H9 (cell line): ENCODE results near the gene SLC2A14. TPM values are rescaled to one million over a fixed set of nuclear protein-coding genes. Genes with fewer than 3 reads are reported as not detected.
"Not testable (repeated sequence)": the region's sequence is repeated elsewhere in the genome, so short reads cannot be mapped to it uniquely, and the experiment has no call there.

Experiments
- DNase-seq: peaks from one replicate; pipeline ENCODE4 v3.0.0-alpha.2; 2017
- H2AFZ ChIP-seq: one replicate; pipeline ENCODE4 v1.6.1; 2013; ENCODE audit warnings: mild to moderate bottlenecking, low read length, control low read depth, moderate library complexity
- H2AK5ac ChIP-seq: 2 replicates; pipeline ENCODE4 v1.6.1; 2013; ENCODE audit warnings: low read length, control low read depth, mixed read lengths; ENCODE audit not compliant: insufficient read length
- H2BK120ac ChIP-seq: one replicate; pipeline ENCODE4 v1.6.1; 2013; ENCODE audit warnings: low read depth, mild to moderate bottlenecking, low read length, control low read depth, inconsistent platforms; ENCODE audit not compliant: poor library complexity, severe bottlenecking
- H2BK12ac ChIP-seq: 2 replicates; pipeline ENCODE4 v1.6.1; 2013; ENCODE audit warnings: low read length, control low read depth, mixed read lengths, low read depth; ENCODE audit not compliant: insufficient read length
- H2BK15ac ChIP-seq: 2 replicates; pipeline ENCODE4 v1.6.1; 2013; ENCODE audit warnings: low read depth, low read length, control low read depth
- H2BK20ac ChIP-seq: one replicate; pipeline ENCODE4 v1.6.1; 2013; ENCODE audit warnings: low read depth, mild to moderate bottlenecking, low read length, control low read depth, inconsistent platforms; ENCODE audit not compliant: poor library complexity, severe bottlenecking
- H2BK5ac ChIP-seq: 2 replicates; pipeline ENCODE4 v1.6.1; 2013; ENCODE audit warnings: low read length, control low read depth, mixed read lengths; ENCODE audit not compliant: insufficient read length
- H3K14ac ChIP-seq: 2 replicates; pipeline ENCODE4 v1.6.1; 2013; ENCODE audit warnings: low read length, control low read depth; ENCODE audit not compliant: insufficient read depth
- H3K18ac ChIP-seq: 2 replicates; pipeline ENCODE4 v1.6.1; 2013; ENCODE audit warnings: low read depth, mild to moderate bottlenecking, mixed read lengths, low read length, control low read depth; ENCODE audit not compliant: insufficient read length
- H3K23ac ChIP-seq: 2 replicates; pipeline ENCODE4 v1.6.1; 2013; ENCODE audit warnings: low read length, control low read depth, mixed read lengths, low read depth; ENCODE audit not compliant: insufficient read length
- H3K23me2 ChIP-seq: 2 replicates; pipeline ENCODE4 v1.6.1; 2013; ENCODE audit warnings: low read depth, mild to moderate bottlenecking, mixed read lengths, low read length, control low read depth; ENCODE audit not compliant: insufficient read length, poor library complexity, severe bottlenecking
- H3K27ac ChIP-seq: 2 replicates; pipeline ENCODE4 v1.5.1; 2013; ENCODE audit warnings: low read length, control low read depth, mixed read lengths, low read depth; ENCODE audit not compliant: insufficient read length
- H3K27me3 ChIP-seq: 2 replicates; pipeline ENCODE4 v1.6.1; 2013; ENCODE audit warnings: low read length, control low read depth, inconsistent platforms; ENCODE audit not compliant: insufficient read depth
- H3K4ac ChIP-seq: 2 replicates; pipeline ENCODE4 v1.6.1; 2013; ENCODE audit warnings: low read depth, mild to moderate bottlenecking, control low read depth, inconsistent platforms, low read length, moderate library complexity
- H3K4me1 ChIP-seq: 2 replicates; pipeline ENCODE4 v1.6.1; 2013; ENCODE audit warnings: low read length, control low read depth, inconsistent platforms; ENCODE audit not compliant: insufficient read depth
- H3K4me2 ChIP-seq: 2 replicates; pipeline ENCODE4 v1.6.1; 2013; ENCODE audit warnings: low read length, control low read depth, mixed read lengths; ENCODE audit not compliant: insufficient read length, insufficient read depth
- H3K56ac ChIP-seq: 2 replicates; pipeline ENCODE4 v1.6.1; 2013; ENCODE audit warnings: low read depth, mild to moderate bottlenecking, mixed read lengths, low read length, control low read depth; ENCODE audit not compliant: insufficient read length
- H3K79me1 ChIP-seq: 2 replicates; pipeline ENCODE4 v1.6.1; 2013; ENCODE audit warnings: low read depth, mild to moderate bottlenecking, moderate library complexity, low read length, control low read depth, inconsistent platforms; ENCODE audit not compliant: insufficient read depth, poor library complexity, severe bottlenecking
- H3K79me2 ChIP-seq: 2 replicates; pipeline ENCODE4 v1.6.1; 2013; ENCODE audit warnings: low read length, control low read depth, inconsistent platforms; ENCODE audit not compliant: insufficient read depth
- H3K9ac ChIP-seq: 2 replicates; pipeline ENCODE4 v1.6.1; 2013; ENCODE audit warnings: low read length, control low read depth, mixed read lengths; ENCODE audit not compliant: insufficient read length; ENCODE audit errors: extremely low read depth
- H3K9me3 ChIP-seq: one replicate; pipeline ENCODE4 v1.6.1; 2013; ENCODE audit warnings: low read depth, low read length, inconsistent platforms; ENCODE audit not compliant: control insufficient read depth
- H3T11ph ChIP-seq: one replicate; pipeline ENCODE4 v1.6.1; 2013; ENCODE audit warnings: mild to moderate bottlenecking, low read length, control low read depth, inconsistent platforms
- H4K20me1 ChIP-seq: one replicate; pipeline ENCODE4 v1.6.1; 2013; ENCODE audit not compliant: control insufficient read depth, insufficient read length, insufficient read depth
- H4K5ac ChIP-seq: 2 replicates; pipeline ENCODE4 v1.6.1; 2013; ENCODE audit warnings: low read depth, mild to moderate bottlenecking, mixed read lengths, low read length, control low read depth; ENCODE audit not compliant: insufficient read length
- H4K8ac ChIP-seq: replicated peaks from 2 replicates; pipeline ENCODE4 v1.6.1; 2013; ENCODE audit warnings: low read length, control low read depth, mixed read lengths, low read depth; ENCODE audit not compliant: insufficient read length
- H4K91ac ChIP-seq: 2 replicates; pipeline ENCODE4 v1.6.1; 2013; ENCODE audit warnings: low read depth, mild to moderate bottlenecking, moderate library complexity, mixed read lengths, low read length, control low read depth; ENCODE audit not compliant: insufficient read length
- H3K27ac Mint-ChIP-seq, 3 experiments: 2 replicates in 2 of 3; 3 replicates in 1 of 3; pipeline ENCODE4 v1.8.0; 2020 to 2021; ENCODE audit warnings: mixed read lengths in 3 of 3, mild to moderate bottlenecking in 1 of 3, moderate library complexity in 1 of 3
- H3K27me3 Mint-ChIP-seq: 2 replicates; pipeline ENCODE4 v1.8.0; 2021; ENCODE audit warnings: low read depth, mild to moderate bottlenecking, moderate library complexity, mixed read lengths
- H3K36me3 Mint-ChIP-seq, 3 experiments: 2 replicates in 2 of 3; 3 replicates in 1 of 3; pipeline ENCODE4 v1.8.0; 2020 to 2021; ENCODE audit warnings: low read depth in 3 of 3, mixed read lengths in 3 of 3; ENCODE audit not compliant: insufficient read depth in 1 of 3
- H3K4me1 Mint-ChIP-seq, 2 experiments: 2 replicates each; pipeline ENCODE4 v1.8.0; 2020; ENCODE audit warnings: mixed read lengths in 2 of 2
- H3K4me3 Mint-ChIP-seq, 2 experiments: 2 replicates in 1 of 2; 3 replicates in 1 of 2; pipeline ENCODE4 v1.8.0; 2020 to 2021; ENCODE audit warnings: mild to moderate bottlenecking in 2 of 2, mixed read lengths in 2 of 2, moderate library complexity in 1 of 2
- H3K9me3 Mint-ChIP-seq, 2 experiments: 2 replicates in 1 of 2; 3 replicates in 1 of 2; pipeline ENCODE4 v1.8.0; 2020; ENCODE audit warnings: mild to moderate bottlenecking in 2 of 2, mixed read lengths in 2 of 2, moderate library complexity in 1 of 2
- CTCF ChIP-seq: fragments of 200-600 bp; sonication (generic); conservative IDR thresholded peaks from 3 replicates; pipeline ENCODE4 v1.8.0; 2021; ENCODE audit warnings: antibody characterized with exemption, mild to moderate bottlenecking
- WGBS: extraction: QIAGEN DNeasy Blood & Tissue Kit; methylation state at CpG from one replicate; pipeline ENCODE4 v1.1.7; 2013; ENCODE audit warnings: missing lambda C conversion rate, low lambda C conversion rate, mixed read lengths; ENCODE audit not compliant: insufficient read length; ENCODE audit errors: extremely low coverage; 5-methylcytosine and 5-hydroxymethylcytosine counted together
- total RNA-seq: library from RNA; stranded (reverse); gene quantifications from 2 replicates; pipeline ENCODE4 v1.2.1, GENCODE V29; 2021

SLC2A14 gene
- total RNA-seq, 1 experiment from 2014 or later = 19.1 TPM

DNA sequence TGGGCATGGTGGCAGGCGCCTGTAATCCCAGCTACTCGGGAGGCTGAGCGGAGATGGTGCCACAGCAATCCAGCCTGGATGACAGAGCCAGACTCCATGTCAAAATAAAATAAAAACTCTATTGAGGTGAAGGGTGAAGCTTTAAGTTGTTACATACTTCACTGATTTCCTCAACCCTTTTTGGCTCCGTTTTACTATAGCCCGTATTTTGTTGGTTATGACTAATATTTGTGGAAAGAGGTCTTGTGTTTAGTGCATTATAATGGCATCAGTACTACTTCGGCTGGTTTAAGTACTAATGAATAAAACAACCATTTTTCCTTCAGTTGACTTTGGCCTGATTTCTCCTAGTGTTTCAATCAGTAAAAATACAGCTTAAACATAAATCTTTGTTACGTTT, 27.0 kb upstream of the SLC2A14 start:
- Histone ChIP-seq H3K79me1 (no peaks in the 10 kb centered on the region), H2BK12ac (no peak overlapping the region), H3K23me2 (no peaks in the 10 kb centered on the region), H3K27me3 (peaks cover 2% of the 10 kb centered on the region; the same call in 1 of the 2 replicates), H4K5ac (no peak overlapping the region), H2BK120ac (no peak overlapping the region), H4K91ac (no peak overlapping the region), H3K27ac (no peak overlapping the region), H3K56ac (no peak overlapping the region), H2BK15ac (no peak overlapping the region), H3K9ac (no peak overlapping the region), H3K4me1 (no peaks in the 10 kb centered on the region), H2AFZ (no peak overlapping the region), H3K9me3 (no peaks in the 10 kb centered on the region), H3K4me2 (no peak overlapping the region), H3K79me2 (no peaks in the 10 kb centered on the region), H4K20me1 (no peaks in the 10 kb centered on the region), H3K18ac (no peak overlapping the region), H2AK5ac (no peak overlapping the region), H4K8ac (no peak overlapping the region), H2BK5ac (no peak overlapping the region), H2BK20ac (no peak overlapping the region), H3K23ac (no peak overlapping the region), H3K14ac (no peak overlapping the region), H3T11ph (no peak overlapping the region), H3K4ac (no peak overlapping the region)
- H3K27ac Mint-ChIP-seq = peak overlapping the region in 1 of 3 experiments; percentile 53; a peak in 1 of 7 replicates
- TF ChIP-seq CTCF = no peak
- no peak overlapping the region for H3K4me3 Mint-ChIP-seq
- no CpG with 5 or more reads among the region's 7 CpGs for WGBS
- no peaks in the 10 kb centered on the region for H3K27me3 Mint-ChIP-seq
- peaks cover 3 to 7% of the 10 kb centered on the region in 2 experiments for H3K4me1 Mint-ChIP-seq
- DNase-seq = no peak
- peaks cover 4 to 33% (median 8%) of the 10 kb centered on the region in 3 experiments; a peak in 5 of 7 replicates for H3K36me3 Mint-ChIP-seq
- H3K9me3 Mint-ChIP-seq = no peaks in the 10 kb centered on the region

DNA sequence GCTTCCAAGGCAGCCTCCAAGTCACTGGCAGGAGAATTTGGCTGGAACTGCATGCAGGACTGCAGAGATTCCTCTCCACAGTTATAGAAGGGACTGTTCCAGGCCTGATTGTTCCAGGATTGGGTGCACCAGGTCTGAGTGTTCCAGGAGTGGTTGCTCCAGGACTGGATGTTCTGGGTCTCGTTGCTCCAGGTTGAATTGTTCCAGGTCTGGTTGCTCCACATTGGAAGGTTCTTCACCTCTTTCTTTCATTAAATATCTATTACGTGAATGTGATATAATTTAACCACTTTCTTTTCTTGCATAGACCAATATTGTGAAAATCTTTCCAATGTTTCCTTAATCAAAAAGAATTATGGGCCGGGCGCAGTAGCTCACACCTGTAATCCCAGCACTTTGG, 24.0 kb upstream of the SLC2A14 start:
- H2BK12ac ChIP-seq, DNase-seq, H3T11ph ChIP-seq, H2BK5ac ChIP-seq, H2AFZ ChIP-seq, H4K20me1 ChIP-seq, H3K9me3 Mint-ChIP-seq, H2AK5ac ChIP-seq, H3K18ac ChIP-seq, H3K23ac ChIP-seq, H3K9me3 ChIP-seq, H3K4me3 Mint-ChIP-seq, H4K8ac ChIP-seq, H2BK15ac ChIP-seq, H3K27me3 Mint-ChIP-seq, H3K79me2 ChIP-seq, H3K56ac ChIP-seq, H3K79me1 ChIP-seq, H2BK120ac ChIP-seq, H3K27ac ChIP-seq, H3K4me1 ChIP-seq, H4K91ac ChIP-seq, H4K5ac ChIP-seq, H3K27me3 ChIP-seq, H3K14ac ChIP-seq, H3K4ac ChIP-seq, H3K4me2 ChIP-seq, H3K27ac Mint-ChIP-seq, H2BK20ac ChIP-seq, H3K9ac ChIP-seq, H3K23me2 ChIP-seq: not testable (repeated sequence)
- Mint-ChIP-seq H3K4me1 (peaks cover 17% of the 10 kb centered on the region in 2 experiments), H3K36me3 (peaks cover 4 to 33% (median 8%) of the 10 kb centered on the region in 3 experiments; a peak in 5 of 7 replicates)
- WGBS = no CpG with 5 or more reads among the region's 4 CpGs
